ENCODE results near the gene TSPAN2.
"Not testable (repeated sequence)": the region's sequence is repeated elsewhere in the genome, so short reads cannot be mapped to it uniquely, and the experiment has no call there.

The TSPAN2 gene

DNA sequence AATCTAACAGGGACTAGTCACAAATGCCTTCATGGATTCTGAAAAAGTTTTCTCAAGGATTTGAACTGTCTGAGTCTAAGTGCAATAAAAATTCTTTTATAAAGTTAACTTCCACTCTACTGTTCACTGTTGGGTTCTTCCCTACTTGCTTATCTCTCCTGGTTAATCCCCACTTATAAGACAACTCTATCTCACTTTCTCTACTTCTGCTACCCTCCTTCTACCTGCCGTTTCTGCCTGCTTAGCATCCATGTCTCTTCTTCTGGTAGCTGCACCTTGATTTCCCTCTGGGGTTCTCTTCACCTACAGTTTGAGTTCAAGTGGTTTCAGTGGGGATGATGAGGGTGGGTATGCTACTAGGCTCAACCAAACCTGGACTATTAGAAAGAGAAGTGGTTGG is 53.7 kb downstream of the TSPAN2 start:
- H3K9me3 ChIP-seq (ENCODE audit: low read length), result no peaks in the 10 kb centered on the region
- no peaks in the 10 kb centered on the region for H3K4me1 ChIP-seq (ENCODE audit: insufficient read depth, low read length)
- no peaks in the 10 kb centered on the region for H3K36me3 ChIP-seq (ENCODE audit: insufficient read depth, low read length)
- H2AFZ ChIP-seq (ENCODE audit: low read depth, low read length), result no peak overlapping the region
- no peaks in the 10 kb centered on the region for H3K27me3 ChIP-seq (ENCODE audit: insufficient read depth, low read length)
- H3K4me3 ChIP-seq (ENCODE audit: low read length), result no peak overlapping the region

DNA sequence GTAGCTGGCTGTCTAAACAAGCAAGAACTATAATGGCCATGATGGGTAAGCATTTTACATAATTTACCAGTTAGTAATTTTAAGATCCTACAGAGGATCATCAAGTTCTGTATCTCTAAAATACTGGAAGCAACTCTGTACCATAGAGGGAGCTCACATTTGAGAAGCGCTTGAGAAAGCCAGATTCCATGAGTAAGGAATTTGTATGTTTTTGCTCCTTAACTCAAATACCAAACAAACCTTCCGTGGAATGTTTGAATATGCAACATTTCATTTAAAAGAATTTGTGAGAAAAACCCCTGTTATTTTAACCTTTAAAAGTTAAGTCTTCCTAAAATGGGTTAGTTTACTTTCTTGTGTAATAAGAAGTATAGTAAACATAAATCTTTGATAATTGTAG is 57.7 kb downstream of the TSPAN2 start:
- no peaks in the 10 kb centered on the region for H3K9me3 ChIP-seq (ENCODE audit: low read length)
- no peaks in the 10 kb centered on the region for H3K4me1 ChIP-seq (ENCODE audit: insufficient read depth, low read length)
- no peak overlapping the region for H3K4me3 ChIP-seq (ENCODE audit: low read length)
- no peaks in the 10 kb centered on the region for H3K36me3 ChIP-seq (ENCODE audit: insufficient read depth, low read length)
- H3K27me3 ChIP-seq (ENCODE audit: insufficient read depth, low read length), result no peaks in the 10 kb centered on the region
- H2AFZ ChIP-seq (ENCODE audit: low read depth, low read length), result no peak overlapping the region

- Histone ChIP-seq H3K4me1 (ENCODE audit: insufficient read depth, low read length) (no peaks in the 10 kb centered on the region), H3K4me3 (ENCODE audit: low read length) (no peak within 1 kb of the TSS)
Measured at GRCh38 chr1:115029526-115029925, 59.8 kb downstream of the TSPAN2 start, which contains the start of gene TSHB. TSHB (plus strand) TSS chr1:115029826; CDS start chr1:115033363, 3,537 bp downstream.

GRCh38 chr1:115023593-115023992 is 65.7 kb downstream of the TSPAN2 start:
- Histone ChIP-seq H3K4me1 (ENCODE audit: insufficient read depth, low read length) (no peaks in the 10 kb centered on the region), H3K4me3 (ENCODE audit: low read length) (no peak overlapping the region), H3K9me3 (ENCODE audit: low read length) (no peaks in the 10 kb centered on the region), H3K36me3 (ENCODE audit: insufficient read depth, low read length) (no peaks in the 10 kb centered on the region), H3K27me3 (ENCODE audit: insufficient read depth, low read length) (no peaks in the 10 kb centered on the region), H2AFZ (ENCODE audit: low read depth, low read length) (no peak overlapping the region)

More at GRCh38 chr1:115029526-115029925, 59.8 kb downstream of the TSPAN2 start, which contains the start of gene TSHB:
- Histone ChIP-seq H2AFZ (ENCODE audit: low read depth, low read length) (no peak within 1 kb of the TSS), H3K36me3 (ENCODE audit: insufficient read depth, low read length) (no peaks in the 10 kb centered on the region), H3K9me3 (ENCODE audit: low read length) (no peaks in the 10 kb centered on the region), H3K27me3 (ENCODE audit: insufficient read depth, low read length) (no peaks in the 10 kb centered on the region)

GRCh38 chr1:115021145-115021544 is 68.2 kb downstream of the TSPAN2 start:
- Histone ChIP-seq H3K36me3 (ENCODE audit: insufficient read depth, low read length) (no peaks in the 10 kb centered on the region), H3K27me3 (ENCODE audit: insufficient read depth, low read length) (no peaks in the 10 kb centered on the region), H3K4me3 (ENCODE audit: low read length) (no peak overlapping the region), H3K9me3 (ENCODE audit: low read length) (no peaks in the 10 kb centered on the region), H2AFZ (ENCODE audit: low read depth, low read length) (no peak overlapping the region), H3K4me1 (ENCODE audit: insufficient read depth, low read length) (no peaks in the 10 kb centered on the region)

GRCh38 chr1:115019549-115019948 is 69.8 kb downstream of the TSPAN2 start:
- not testable (repeated sequence) for H3K27me3 ChIP-seq (ENCODE audit: insufficient read depth, low read length); H2AFZ ChIP-seq (ENCODE audit: low read depth, low read length); H3K4me3 ChIP-seq (ENCODE audit: low read length); H3K9me3 ChIP-seq (ENCODE audit: low read length); H3K36me3 ChIP-seq (ENCODE audit: insufficient read depth, low read length); H3K4me1 ChIP-seq (ENCODE audit: insufficient read depth, low read length)

DNA sequence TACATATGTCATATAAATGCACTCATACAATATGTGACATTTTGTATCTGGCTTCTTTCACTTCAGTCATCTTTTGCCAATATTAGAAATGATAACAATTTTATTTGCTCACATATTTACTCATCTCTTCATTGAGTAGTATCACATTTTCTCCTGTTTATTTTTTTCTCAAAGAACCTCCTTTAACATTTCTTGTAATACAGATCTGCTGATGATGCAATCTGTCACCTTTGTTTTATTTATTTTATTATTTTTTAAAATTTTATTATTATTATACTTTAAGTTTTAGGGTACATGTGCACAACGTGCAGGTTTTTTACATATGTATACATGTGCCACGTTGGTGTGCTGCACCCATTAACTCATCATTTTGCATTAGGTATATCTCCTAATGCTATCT is 75.5 kb downstream of the TSPAN2 start:
- Histone ChIP-seq H3K4me1 (ENCODE audit: insufficient read depth, low read length) (no peaks in the 10 kb centered on the region), H3K9me3 (ENCODE audit: low read length) (no peaks in the 10 kb centered on the region), H3K27me3 (ENCODE audit: insufficient read depth, low read length) (no peaks in the 10 kb centered on the region), H3K4me3 (ENCODE audit: low read length) (no peak overlapping the region), H2AFZ (ENCODE audit: low read depth, low read length) (no peak overlapping the region), H3K36me3 (ENCODE audit: insufficient read depth, low read length) (no peaks in the 10 kb centered on the region)

DNA sequence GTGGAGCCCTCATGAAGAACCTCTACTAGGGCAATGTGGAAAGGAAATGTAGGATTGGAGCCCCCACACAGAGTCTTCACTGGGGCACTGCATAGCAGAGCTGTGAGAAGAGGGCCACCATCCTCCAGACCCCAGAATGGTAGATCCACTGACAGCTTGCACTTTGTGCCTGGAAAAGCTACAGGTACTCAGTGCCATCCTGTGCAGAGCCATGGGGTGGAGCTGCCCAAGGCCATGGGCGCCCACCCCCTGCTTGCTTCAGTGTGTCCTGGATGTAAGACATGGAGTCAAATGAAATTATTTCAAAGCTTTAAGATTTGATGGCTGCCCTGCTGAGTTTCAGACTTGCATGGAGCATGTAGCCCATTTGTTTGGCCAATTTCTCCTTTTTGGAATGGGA is 76.9 kb downstream of the TSPAN2 start:
- no peaks in the 10 kb centered on the region for H3K4me1 ChIP-seq (ENCODE audit: insufficient read depth, low read length)
- H3K27me3 ChIP-seq (ENCODE audit: insufficient read depth, low read length), result no peaks in the 10 kb centered on the region
- no peak overlapping the region for H3K4me3 ChIP-seq (ENCODE audit: low read length)
- no peaks in the 10 kb centered on the region for H3K36me3 ChIP-seq (ENCODE audit: insufficient read depth, low read length)
- H3K9me3 ChIP-seq (ENCODE audit: low read length), result no peaks in the 10 kb centered on the region
- no peak overlapping the region for H2AFZ ChIP-seq (ENCODE audit: low read depth, low read length)

DNA sequence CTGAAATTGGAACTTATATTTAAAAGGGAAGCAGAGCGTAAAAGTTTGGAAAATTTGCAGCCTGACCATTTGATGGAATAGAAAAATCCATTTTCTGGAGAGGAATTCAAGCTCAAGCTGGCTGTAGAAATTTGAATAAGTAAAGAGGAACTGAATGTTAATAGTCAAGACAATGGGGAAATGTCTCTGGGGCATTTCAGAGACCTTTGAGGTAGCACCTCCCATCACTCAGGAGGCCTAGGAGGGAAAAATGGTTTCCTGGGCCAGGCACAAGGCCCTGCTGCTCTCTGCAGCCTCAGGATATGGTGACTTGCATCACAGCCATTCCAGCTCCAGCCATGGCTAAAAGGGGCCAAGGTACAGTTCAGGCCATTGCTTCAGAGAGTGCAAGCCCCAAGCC is 77.3 kb downstream of the TSPAN2 start:
- no peaks in the 10 kb centered on the region for H3K9me3 ChIP-seq (ENCODE audit: low read length)
- no peaks in the 10 kb centered on the region for H3K4me1 ChIP-seq (ENCODE audit: insufficient read depth, low read length)
- H3K4me3 ChIP-seq (ENCODE audit: low read length), result no peak overlapping the region

GRCh38 chr1:115006191-115006590 is 83.1 kb downstream of the TSPAN2 start:
- H3K27me3 ChIP-seq (ENCODE audit: insufficient read depth, low read length), result no peaks in the 10 kb centered on the region
- H3K9me3 ChIP-seq (ENCODE audit: low read length), result no peaks in the 10 kb centered on the region
- H3K36me3 ChIP-seq (ENCODE audit: insufficient read depth, low read length), result no peaks in the 10 kb centered on the region
- H3K4me1 ChIP-seq (ENCODE audit: insufficient read depth, low read length), result no peaks in the 10 kb centered on the region
- no peak overlapping the region for H3K4me3 ChIP-seq (ENCODE audit: low read length)
- H2AFZ ChIP-seq (ENCODE audit: low read depth, low read length), result no peak overlapping the region

More for the DNA sequence above, 77.3 kb downstream of the TSPAN2 start:
- Histone ChIP-seq H2AFZ (ENCODE audit: low read depth, low read length) (no peak overlapping the region), H3K27me3 (ENCODE audit: insufficient read depth, low read length) (no peaks in the 10 kb centered on the region), H3K36me3 (ENCODE audit: insufficient read depth, low read length) (no peaks in the 10 kb centered on the region)

All from neuron (in vitro differentiated cells).